GM23338 (cell line): ENCODE measurements around the gene PLA2G4F. TPM values are rescaled to one million over a fixed set of nuclear protein-coding genes. Genes with fewer than 3 reads are reported as not detected.

Experiments used
- ATAC-seq: fragments of 200-7000 bp; cut with Tn5 transposase; 3 replicates; pipeline ENCODE4 v1.9.1; 2020
- DNase-seq: peaks from one replicate; pipeline ENCODE4 v3.0.0-alpha.2; 2015; ENCODE audit warnings: low spot score
- H2AFZ ChIP-seq: fragments of 200-600 bp; sonication (generic); 2 replicates; pipeline ENCODE4 v1.8.0; 2016; ENCODE audit warnings: antibody characterized with exemption, mild to moderate bottlenecking, moderate library complexity
- H3F3A ChIP-seq: fragments of 200-600 bp; sonication (generic); replicated peaks from 2 replicates; pipeline ENCODE4 v1.8.0; 2017; ENCODE audit warnings: antibody characterized with exemption, mixed run types, low read depth
- H3K27ac ChIP-seq: fragments of 200-600 bp; sonication (generic); 2 replicates; pipeline ENCODE4 v1.6.1; 2016; ENCODE audit warnings: low read depth
- H3K27me3 ChIP-seq: fragments of 200-600 bp; sonication (generic); 2 replicates; pipeline ENCODE4 v1.8.0; 2016; ENCODE audit warnings: mild to moderate bottlenecking, mixed run types, moderate library complexity; ENCODE audit not compliant: insufficient read depth
- H3K36me3 ChIP-seq: fragments of 200-600 bp; sonication (generic); 2 replicates; pipeline ENCODE4 v1.8.0; 2016; ENCODE audit warnings: mild to moderate bottlenecking; ENCODE audit not compliant: insufficient read depth
- H3K4me1 ChIP-seq: fragments of 200-600 bp; sonication (generic); 2 replicates; pipeline ENCODE4 v1.8.0; 2016; ENCODE audit warnings: mild to moderate bottlenecking, moderate library complexity; ENCODE audit not compliant: insufficient read depth
- H3K4me2 ChIP-seq: fragments of 200-600 bp; sonication (generic); 2 replicates; pipeline ENCODE4 v1.7.1; 2017; ENCODE audit warnings: mixed run types
- H3K4me3 ChIP-seq: fragments of 200-600 bp; sonication (generic); 2 replicates; pipeline ENCODE4 v1.6.1; 2016; ENCODE audit warnings: mixed run types
- H3K79me2 ChIP-seq: fragments of 200-600 bp; sonication (generic); replicated peaks from 2 replicates; pipeline ENCODE4 v1.8.0; 2017; ENCODE audit warnings: mild to moderate bottlenecking; ENCODE audit not compliant: insufficient read depth
- H3K9me2 ChIP-seq: fragments of 200-600 bp; sonication (generic); 2 replicates; pipeline ENCODE4 v1.8.0; 2017; ENCODE audit not compliant: insufficient read depth
- H4K20me1 ChIP-seq: fragments of 200-600 bp; sonication (generic); replicated peaks from 2 replicates; pipeline ENCODE4 v1.8.0; 2017; ENCODE audit warnings: mild to moderate bottlenecking; ENCODE audit not compliant: insufficient read depth
- H3K27ac Mint-ChIP-seq: 2 replicates; pipeline ENCODE4 v1.8.0; 2020; ENCODE audit warnings: inconsistent platforms, mild to moderate bottlenecking, moderate library complexity, mixed read lengths
- H3K27me3 Mint-ChIP-seq: 3 replicates; pipeline ENCODE4 v1.8.0; 2022; ENCODE audit warnings: low read depth, mild to moderate bottlenecking, moderate library complexity, mixed read lengths, inconsistent platforms; ENCODE audit not compliant: insufficient read depth, poor library complexity
- H3K36me3 Mint-ChIP-seq: 3 replicates; pipeline ENCODE4 v1.8.0; 2021; ENCODE audit warnings: low read depth, mild to moderate bottlenecking, inconsistent platforms, moderate library complexity, mixed read lengths
- H3K4me1 Mint-ChIP-seq: 3 replicates; pipeline ENCODE4 v1.8.0; 2020; ENCODE audit warnings: mild to moderate bottlenecking, inconsistent platforms, mixed read lengths
- H3K4me3 Mint-ChIP-seq: 3 replicates; pipeline ENCODE4 v1.8.0; 2021; ENCODE audit warnings: moderate library complexity, mild to moderate bottlenecking, inconsistent platforms, mixed read lengths
- H3K9me3 Mint-ChIP-seq: 3 replicates; pipeline ENCODE4 v1.8.0; 2020; ENCODE audit warnings: moderate library complexity, mild to moderate bottlenecking, inconsistent platforms, mixed read lengths
- CREB1 ChIP-seq: fragments of 250-450 bp; sonication (Bioruptor Pico); IDR thresholded peaks from 2 replicates; pipeline ENCODE4 v1.5.0; 2020; ENCODE audit warnings: low read depth, mild to moderate bottlenecking, moderate library complexity
- CTCF ChIP-seq, 2 experiments: fragments of 200-600 bp in 1 of 2; sonication (generic) in 1 of 2; conservative IDR thresholded peaks; 2 replicates each; pipeline versions ENCODE4 v1.5.1 to v1.6.1; 2016 to 2017; ENCODE audit warnings: antibody characterized with exemption in 2 of 2, low read depth in 2 of 2, mild to moderate bottlenecking in 2 of 2, moderate library complexity in 1 of 2
- EZH2 ChIP-seq: fragments of 200-600 bp; sonication (generic); IDR thresholded peaks from one replicate; pipeline ENCODE4 v1.8.0; 2017; ENCODE audit warnings: antibody characterized with exemption, mild to moderate bottlenecking, low read depth; ENCODE audit not compliant: unreplicated experiment
- EZH2phosphoT487 ChIP-seq: fragments of 200-600 bp; sonication (generic); IDR thresholded peaks from one replicate; pipeline ENCODE4 v1.8.1; 2018; ENCODE audit warnings: antibody characterized with exemption; ENCODE audit not compliant: unreplicated experiment
- JUNB ChIP-seq: IDR thresholded peaks from one replicate; pipeline ENCODE4 v1.6.1; 2016; ENCODE audit warnings: antibody characterized with exemption; ENCODE audit not compliant: unreplicated experiment
- NANOG ChIP-seq: IDR thresholded peaks from 2 replicates; pipeline ENCODE4 v1.6.1; 2016; ENCODE audit warnings: antibody characterized with exemption, borderline replicate concordance
- POLR2AphosphoS5 ChIP-seq: IDR thresholded peaks from 2 replicates; pipeline ENCODE4 v1.6.1; 2016; ENCODE audit warnings: antibody characterized with exemption, low read depth
- STAT1 ChIP-seq: IDR thresholded peaks from one replicate; pipeline ENCODE4 v1.6.1; 2016; ENCODE audit warnings: antibody characterized with exemption; ENCODE audit not compliant: unreplicated experiment
- ZNF114 ChIP-seq: fragments of 250-450 bp; sonication (Bioruptor Pico); IDR thresholded peaks from 2 replicates; pipeline ENCODE4 v1.5.0; 2020; ENCODE audit warnings: mild to moderate bottlenecking, moderate library complexity
- ZNF331 ChIP-seq: fragments of 250-450 bp; sonication (Bioruptor Pico); IDR thresholded peaks from 2 replicates; pipeline ENCODE4 v1.5.0; 2020; ENCODE audit warnings: low read depth, mild to moderate bottlenecking, moderate library complexity
- polyA plus RNA-seq: library from polyadenylated mRNA; unstranded; fragments of >200 nt; fragmentation: Nextera tagmentation; extraction: Ambion mirVana; gene quantifications from 2 replicates; pipeline ENCODE4 v1.2.1, GENCODE V29; 2016
- total RNA-seq: library from RNA; depleted of rRNA; stranded (reverse); fragments of >200 nt; shearing (Covaris generic); gene quantifications from 2 replicates; pipeline ENCODE4 v1.2.3, GENCODE V29; 2014
- TF ChIP-seq, protein P1 (sequence below): fragments of 250-450 bp; sonication (Bioruptor Pico); IDR thresholded peaks from 2 replicates; pipeline ENCODE4 v1.5.0; 2020; ENCODE audit warnings: mild to moderate bottlenecking, moderate library complexity
- TF ChIP-seq, protein P2 (sequence below): IDR thresholded peaks from 2 replicates; pipeline ENCODE4 v1.6.1; 2016; ENCODE audit warnings: antibody characterized with exemption
- TF ChIP-seq, protein P3 (sequence below): IDR thresholded peaks from one replicate; pipeline ENCODE4 v1.6.1; 2018; ENCODE audit warnings: antibody characterized with exemption; ENCODE audit not compliant: unreplicated experiment

The PLA2G4F gene
- total and polyA plus RNA-seq, 2 experiments from 2014 or later, result not detected

- H3K79me2 ChIP-seq, result no peaks in the 10 kb centered on the region
- H3K4me2 ChIP-seq, result no peak overlapping the region
- Mint-ChIP-seq H3K4me3 (no peak overlapping the region), H3K27me3 (peaks cover 4% of the 10 kb centered on the region), H3K36me3 (no peaks in the 10 kb centered on the region), H3K27ac (no peak overlapping the region), H3K9me3 (peaks cover 15% of the 10 kb centered on the region; the same call in 2 of the 3 replicates), H3K4me1 (peaks cover 1% of the 10 kb centered on the region; the same call in 1 of the 3 replicates)
- no peak for DNase-seq
- no peaks in the 10 kb centered on the region for H3K27me3 ChIP-seq
- H4K20me1 ChIP-seq, result no peaks in the 10 kb centered on the region
- no peaks in the 10 kb centered on the region for H3K9me2 ChIP-seq
- no peak overlapping the region for H3K4me3 ChIP-seq
- no peak overlapping the region for H3K27ac ChIP-seq
- no peak overlapping the region for H2AFZ ChIP-seq
- H3F3A ChIP-seq, result no peaks in the 10 kb centered on the region
- H3K4me1 ChIP-seq, result no peaks in the 10 kb centered on the region
- no peak for TF ChIP-seq CTCF (conservative IDR thresholded peaks at IDR 0.05; ENCODE audit: low read depth in 2 of 2)
- TF ChIP-seq, protein P1, sequence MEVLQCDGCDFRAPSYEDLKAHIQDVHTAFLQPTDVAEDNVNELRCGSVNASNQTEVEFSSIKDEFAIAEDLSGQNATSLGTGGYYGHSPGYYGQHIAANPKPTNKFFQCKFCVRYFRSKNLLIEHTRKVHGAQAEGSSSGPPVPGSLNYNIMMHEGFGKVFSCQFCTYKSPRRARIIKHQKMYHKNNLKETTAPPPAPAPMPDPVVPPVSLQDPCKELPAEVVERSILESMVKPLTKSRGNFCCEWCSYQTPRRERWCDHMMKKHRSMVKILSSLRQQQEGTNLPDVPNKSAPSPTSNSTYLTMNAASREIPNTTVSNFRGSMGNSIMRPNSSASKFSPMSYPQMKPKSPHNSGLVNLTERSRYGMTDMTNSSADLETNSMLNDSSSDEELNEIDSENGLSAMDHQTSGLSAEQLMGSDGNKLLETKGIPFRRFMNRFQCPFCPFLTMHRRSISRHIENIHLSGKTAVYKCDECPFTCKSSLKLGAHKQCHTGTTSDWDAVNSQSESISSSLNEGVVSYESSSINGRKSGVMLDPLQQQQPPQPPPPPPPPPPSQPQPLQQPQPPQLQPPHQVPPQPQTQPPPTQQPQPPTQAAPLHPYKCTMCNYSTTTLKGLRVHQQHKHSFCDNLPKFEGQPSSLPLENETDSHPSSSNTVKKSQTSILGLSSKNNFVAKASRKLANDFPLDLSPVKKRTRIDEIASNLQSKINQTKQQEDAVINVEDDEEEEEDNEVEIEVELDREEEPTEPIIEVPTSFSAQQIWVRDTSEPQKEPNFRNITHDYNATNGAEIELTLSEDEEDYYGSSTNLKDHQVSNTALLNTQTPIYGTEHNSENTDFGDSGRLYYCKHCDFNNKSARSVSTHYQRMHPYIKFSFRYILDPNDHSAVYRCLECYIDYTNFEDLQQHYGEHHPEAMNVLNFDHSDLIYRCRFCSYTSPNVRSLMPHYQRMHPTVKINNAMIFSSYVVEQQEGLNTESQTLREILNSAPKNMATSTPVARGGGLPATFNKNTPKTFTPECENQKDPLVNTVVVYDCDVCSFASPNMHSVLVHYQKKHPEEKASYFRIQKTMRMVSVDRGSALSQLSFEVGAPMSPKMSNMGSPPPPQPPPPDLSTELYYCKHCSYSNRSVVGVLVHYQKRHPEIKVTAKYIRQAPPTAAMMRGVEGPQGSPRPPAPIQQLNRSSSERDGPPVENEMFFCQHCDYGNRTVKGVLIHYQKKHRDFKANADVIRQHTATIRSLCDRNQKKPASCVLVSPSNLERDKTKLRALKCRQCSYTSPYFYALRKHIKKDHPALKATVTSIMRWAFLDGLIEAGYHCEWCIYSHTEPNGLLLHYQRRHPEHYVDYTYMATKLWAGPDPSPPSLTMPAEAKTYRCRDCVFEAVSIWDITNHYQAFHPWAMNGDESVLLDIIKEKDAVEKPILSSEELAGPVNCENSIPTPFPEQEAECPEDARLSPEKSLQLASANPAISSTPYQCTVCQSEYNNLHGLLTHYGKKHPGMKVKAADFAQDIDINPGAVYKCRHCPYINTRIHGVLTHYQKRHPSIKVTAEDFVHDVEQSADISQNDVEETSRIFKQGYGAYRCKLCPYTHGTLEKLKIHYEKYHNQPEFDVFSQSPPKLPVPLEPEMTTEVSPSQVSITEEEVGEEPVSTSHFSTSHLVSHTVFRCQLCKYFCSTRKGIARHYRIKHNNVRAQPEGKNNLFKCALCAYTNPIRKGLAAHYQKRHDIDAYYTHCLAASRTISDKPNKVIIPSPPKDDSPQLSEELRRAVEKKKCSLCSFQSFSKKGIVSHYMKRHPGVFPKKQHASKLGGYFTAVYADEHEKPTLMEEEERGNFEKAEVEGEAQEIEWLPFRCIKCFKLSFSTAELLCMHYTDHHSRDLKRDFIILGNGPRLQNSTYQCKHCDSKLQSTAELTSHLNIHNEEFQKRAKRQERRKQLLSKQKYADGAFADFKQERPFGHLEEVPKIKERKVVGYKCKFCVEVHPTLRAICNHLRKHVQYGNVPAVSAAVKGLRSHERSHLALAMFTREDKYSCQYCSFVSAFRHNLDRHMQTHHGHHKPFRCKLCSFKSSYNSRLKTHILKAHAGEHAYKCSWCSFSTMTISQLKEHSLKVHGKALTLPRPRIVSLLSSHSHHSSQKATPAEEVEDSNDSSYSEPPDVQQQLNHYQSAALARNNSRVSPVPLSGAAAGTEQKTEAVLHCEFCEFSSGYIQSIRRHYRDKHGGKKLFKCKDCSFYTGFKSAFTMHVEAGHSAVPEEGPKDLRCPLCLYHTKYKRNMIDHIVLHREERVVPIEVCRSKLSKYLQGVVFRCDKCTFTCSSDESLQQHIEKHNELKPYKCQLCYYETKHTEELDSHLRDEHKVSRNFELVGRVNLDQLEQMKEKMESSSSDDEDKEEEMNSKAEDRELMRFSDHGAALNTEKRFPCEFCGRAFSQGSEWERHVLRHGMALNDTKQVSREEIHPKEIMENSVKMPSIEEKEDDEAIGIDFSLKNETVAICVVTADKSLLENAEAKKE (CRISPR knock-in tag), result no peak
- no peak for TF ChIP-seq CREB1 (CRISPR knock-in tag)
- no peak for TF ChIP-seq EZH2
- TF ChIP-seq STAT1, result no peak
- TF ChIP-seq ZNF114, result no peak
- no peak for TF ChIP-seq POLR2AphosphoS5
- TF ChIP-seq JUNB, result no peak
- TF ChIP-seq ZNF331 (CRISPR knock-in tag), result no peak
- TF ChIP-seq, protein P2, sequence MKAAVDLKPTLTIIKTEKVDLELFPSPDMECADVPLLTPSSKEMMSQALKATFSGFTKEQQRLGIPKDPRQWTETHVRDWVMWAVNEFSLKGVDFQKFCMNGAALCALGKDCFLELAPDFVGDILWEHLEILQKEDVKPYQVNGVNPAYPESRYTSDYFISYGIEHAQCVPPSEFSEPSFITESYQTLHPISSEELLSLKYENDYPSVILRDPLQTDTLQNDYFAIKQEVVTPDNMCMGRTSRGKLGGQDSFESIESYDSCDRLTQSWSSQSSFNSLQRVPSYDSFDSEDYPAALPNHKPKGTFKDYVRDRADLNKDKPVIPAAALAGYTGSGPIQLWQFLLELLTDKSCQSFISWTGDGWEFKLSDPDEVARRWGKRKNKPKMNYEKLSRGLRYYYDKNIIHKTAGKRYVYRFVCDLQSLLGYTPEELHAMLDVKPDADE, result no peak
- TF ChIP-seq NANOG, result no peak
- TF ChIP-seq, protein P3, sequence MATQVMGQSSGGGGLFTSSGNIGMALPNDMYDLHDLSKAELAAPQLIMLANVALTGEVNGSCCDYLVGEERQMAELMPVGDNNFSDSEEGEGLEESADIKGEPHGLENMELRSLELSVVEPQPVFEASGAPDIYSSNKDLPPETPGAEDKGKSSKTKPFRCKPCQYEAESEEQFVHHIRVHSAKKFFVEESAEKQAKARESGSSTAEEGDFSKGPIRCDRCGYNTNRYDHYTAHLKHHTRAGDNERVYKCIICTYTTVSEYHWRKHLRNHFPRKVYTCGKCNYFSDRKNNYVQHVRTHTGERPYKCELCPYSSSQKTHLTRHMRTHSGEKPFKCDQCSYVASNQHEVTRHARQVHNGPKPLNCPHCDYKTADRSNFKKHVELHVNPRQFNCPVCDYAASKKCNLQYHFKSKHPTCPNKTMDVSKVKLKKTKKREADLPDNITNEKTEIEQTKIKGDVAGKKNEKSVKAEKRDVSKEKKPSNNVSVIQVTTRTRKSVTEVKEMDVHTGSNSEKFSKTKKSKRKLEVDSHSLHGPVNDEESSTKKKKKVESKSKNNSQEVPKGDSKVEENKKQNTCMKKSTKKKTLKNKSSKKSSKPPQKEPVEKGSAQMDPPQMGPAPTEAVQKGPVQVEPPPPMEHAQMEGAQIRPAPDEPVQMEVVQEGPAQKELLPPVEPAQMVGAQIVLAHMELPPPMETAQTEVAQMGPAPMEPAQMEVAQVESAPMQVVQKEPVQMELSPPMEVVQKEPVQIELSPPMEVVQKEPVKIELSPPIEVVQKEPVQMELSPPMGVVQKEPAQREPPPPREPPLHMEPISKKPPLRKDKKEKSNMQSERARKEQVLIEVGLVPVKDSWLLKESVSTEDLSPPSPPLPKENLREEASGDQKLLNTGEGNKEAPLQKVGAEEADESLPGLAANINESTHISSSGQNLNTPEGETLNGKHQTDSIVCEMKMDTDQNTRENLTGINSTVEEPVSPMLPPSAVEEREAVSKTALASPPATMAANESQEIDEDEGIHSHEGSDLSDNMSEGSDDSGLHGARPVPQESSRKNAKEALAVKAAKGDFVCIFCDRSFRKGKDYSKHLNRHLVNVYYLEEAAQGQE, result no peak
- TF ChIP-seq EZH2phosphoT487, result no peak
- H3K36me3 ChIP-seq, result no peaks in the 10 kb centered on the region
- no peak for ATAC-seq
Observed at GRCh38 chr15:42138968-42139386, 17.5 kb downstream of the PLA2G4F start.
